GM18951 (cell line): ENCODE measurements around the gene USP47.

Experiments
- POLR2A ChIP-seq: IDR thresholded peaks from 4 replicates; pipeline ENCODE4 v1.6.1; 2011; ENCODE audit warnings: mild to moderate bottlenecking; ENCODE audit not compliant: insufficient read length, insufficient read depth; ENCODE audit errors: extremely low read depth
- in situ Hi-C: fragments of 300-500 bp; cut with MboI; formaldehyde crosslinking; loops from one replicate; pipeline ENCODE4 v1.12.0; 2022; ENCODE audit warnings: low sequenced_read_pairs, mixed read lengths, inconsistent platforms; ENCODE audit not compliant: unreplicated experiment

The USP47 gene

GRCh38 chr11:11895672-11896071 lies 53.9 kb downstream of the USP47 start:
- in situ Hi-C loops: no loop called here
- no peak for TF ChIP-seq POLR2A

GRCh38 chr11:11898648-11899047 lies 56.9 kb downstream of the USP47 start:
- in situ Hi-C loops: no loop called here
- no peak for TF ChIP-seq POLR2A

- in situ Hi-C loops: no loop called here
- no peak for TF ChIP-seq POLR2A
Measured at GRCh38 chr11:11899401-11899800, 57.6 kb downstream of the USP47 start.

- TF ChIP-seq POLR2A: no peak
- in situ Hi-C loops: no loop called here
Measured at GRCh38 chr11:11901929-11902328, 60.2 kb downstream of the USP47 start.

- in situ Hi-C loops: no loop called here
- no peak for TF ChIP-seq POLR2A
Measured at GRCh38 chr11:11909727-11910126, 68.0 kb downstream of the USP47 start.

- in situ Hi-C loops: no loop called here
- TF ChIP-seq POLR2A: no peak
Measured at GRCh38 chr11:11910541-11910940, 68.8 kb downstream of the USP47 start.

- TF ChIP-seq POLR2A: no peak
- in situ Hi-C loops: no loop called here
Measured at GRCh38 chr11:11913395-11913794, 71.6 kb downstream of the USP47 start.

- in situ Hi-C loops: no loop called here
Measured at GRCh38 chr11:11915625-11916024, 73.9 kb downstream of the USP47 start.

GRCh38 chr11:11916981-11917399 lies 75.2 kb downstream of the USP47 start:
- TF ChIP-seq POLR2A: no peak
- in situ Hi-C loops: no loop called here

More at GRCh38 chr11:11915625-11916024, 73.9 kb downstream of the USP47 start:
- no peak for TF ChIP-seq POLR2A

- no peak for TF ChIP-seq POLR2A
- in situ Hi-C loops: no loop called here
Measured at GRCh38 chr11:11923828-11924227, 82.1 kb downstream of the USP47 start.

- no peak for TF ChIP-seq POLR2A
- in situ Hi-C loops: no loop called here
Measured at GRCh38 chr11:11929920-11930319, 88.1 kb downstream of the USP47 start.

GRCh38 chr11:11931461-11932055 lies 89.8 kb downstream of the USP47 start:
- in situ Hi-C loops: no loop called here
- no peak for TF ChIP-seq POLR2A

- no peak for TF ChIP-seq POLR2A
- in situ Hi-C loops: no loop called here
Measured at GRCh38 chr11:11935536-11935935, 93.8 kb downstream of the USP47 start.

- TF ChIP-seq POLR2A: no peak
- in situ Hi-C loops: no loop called here
Measured at GRCh38 chr11:11937433-11937832, 95.7 kb downstream of the USP47 start.

GRCh38 chr11:11937957-11938356 lies 96.2 kb downstream of the USP47 start:
- in situ Hi-C loops: no loop called here
- TF ChIP-seq POLR2A: no peak
